HepG2 (cell line): ENCODE measurements around the gene NFS1. TPM values are rescaled to one million over a fixed set of nuclear protein-coding genes. Genes with fewer than 3 reads are reported as not detected.

Experiments used
- ATAC-seq: fragments of 200-7000 bp; cut with Tn5 transposase; 3 replicates; pipeline ENCODE4 v1.9.1; 2020; ENCODE audit warnings: mild to moderate bottlenecking, moderate library complexity
- BruUV-seq: library from RNA; stranded (reverse); fragments of 400-500 nt; replicated peaks from 2 replicates; lab custom pipeline; 2021; lab: Mats Ljungman, UMichigan
- CTCF ChIA-PET: fragments of 300-600 bp; formaldehyde crosslinking; extraction: SDS; loops from one replicate; lab custom pipeline; 2021; ENCODE audit warnings: low total read pairs, inconsistent platforms, low intra/inter-chr PET ratio; lab: Yijun Ruan, JAX
- POLR2A ChIA-PET: fragments of 350-600 bp; sonication (Branson Sonifier 250); formaldehyde crosslinking; loops from one replicate; lab custom pipeline; 2020; ENCODE audit warnings: antibody characterized with exemption, inconsistent platforms; lab: Yijun Ruan, JAX
- DNase-seq: peaks from one replicate; pipeline ENCODE4 v3.0.0-alpha.2; 2015; ENCODE audit warnings: low spot score
- FAIRE-seq: peaks from 3 replicates; lab custom pipeline; 2011; peaks lifted over from hg19 to GRCh38; lab: Jason Lieb, UNC
- H2AFZ ChIP-seq: one replicate; pipeline ENCODE4 v1.6.1; 2011; ENCODE audit warnings: low read length, inconsistent platforms
- H3K27ac ChIP-seq: fragments of 300-600 bp; 3 replicates; pipeline ENCODE4 v1.8.0; 2011; ENCODE audit warnings: mixed run types, mild to moderate bottlenecking, mixed read lengths, low read length, inconsistent platforms; ENCODE audit not compliant: insufficient read depth; ENCODE audit errors: extremely low read length
- H3K27me3 ChIP-seq, 2 experiments: fragments of 200-600 bp in 1 of 2; 2 replicates in 1 of 2; 3 replicates in 1 of 2; pipeline versions ENCODE4 v1.6.0 to v1.8.0; 2011; ENCODE audit warnings: low read length in 2 of 2, mild to moderate bottlenecking in 2 of 2, moderate library complexity in 2 of 2, inconsistent platforms in 1 of 2; ENCODE audit not compliant: insufficient read depth in 2 of 2, control insufficient read depth in 1 of 2
- H3K36me3 ChIP-seq, 2 experiments: fragments of 200-600 bp in 1 of 2; replicated peaks in 1 of 2; 2 replicates in 1 of 2; 3 replicates in 1 of 2; pipeline versions ENCODE4 v1.5.1 to v1.8.0; 2011; ENCODE audit warnings: low read length in 2 of 2, inconsistent platforms in 1 of 2; ENCODE audit not compliant: insufficient read depth in 2 of 2, control insufficient read depth in 1 of 2
- H3K4me1 ChIP-seq: 2 replicates; pipeline ENCODE4 v1.5.1; 2012; ENCODE audit warnings: low read length, inconsistent platforms; ENCODE audit not compliant: insufficient read depth
- H3K4me2 ChIP-seq: 2 replicates; pipeline ENCODE4 v1.6.0; 2011; ENCODE audit warnings: low read depth, low read length, inconsistent platforms
- H3K4me3 ChIP-seq, 3 experiments: fragments of 200-600 bp in 1 of 3; sonication (generic), shearing (Covaris generic) in 1 of 3; replicated peaks in 1 of 3; 2 replicates each; pipeline ENCODE4 v1.5.1; 2011 to 2016; ENCODE audit warnings: low read length in 3 of 3, inconsistent platforms in 2 of 3, low read depth in 2 of 3, mild to moderate bottlenecking in 2 of 3, control low read depth in 1 of 3, mixed read lengths in 1 of 3; ENCODE audit not compliant: insufficient read depth in 1 of 3
- H3K79me2 ChIP-seq: one replicate; pipeline ENCODE4 v1.6.1; 2011; ENCODE audit warnings: low read length, inconsistent platforms; ENCODE audit not compliant: insufficient read depth
- H3K9ac ChIP-seq: 2 replicates; pipeline ENCODE4 v1.6.0; 2011; ENCODE audit warnings: mild to moderate bottlenecking, low read depth, low read length, inconsistent platforms; ENCODE audit not compliant: insufficient read depth
- H3K9me3 ChIP-seq: 2 replicates; pipeline ENCODE4 v1.5.1; 2012; ENCODE audit warnings: mild to moderate bottlenecking, low read length
- H4K20me1 ChIP-seq: 2 replicates; pipeline ENCODE4 v1.6.0; 2011; ENCODE audit warnings: inconsistent platforms, mild to moderate bottlenecking, low read length, moderate library complexity; ENCODE audit not compliant: insufficient read depth
- CBFB ChIP-seq: sonication (generic); formaldehyde crosslinking; IDR thresholded peaks from 2 replicates; pipeline ENCODE4 v1.4.0; 2020; ENCODE audit warnings: missing genetic modification reagents
- CEBPB ChIP-seq: IDR thresholded peaks from 2 replicates; pipeline ENCODE4 v1.6.1; 2011; ENCODE audit warnings: low read depth, low read length, improper control_type of control experiment, borderline replicate concordance
- CENPX ChIP-seq: sonication (generic); formaldehyde crosslinking; IDR thresholded peaks from 2 replicates; pipeline ENCODE4 v1.9.0; 2021; ENCODE audit warnings: mild to moderate bottlenecking, missing genetic modification reagents, moderate library complexity
- MEIS1 ChIP-seq: sonication (generic); formaldehyde crosslinking; IDR thresholded peaks from 2 replicates; pipeline ENCODE4 v1.9.0; 2021; ENCODE audit warnings: mild to moderate bottlenecking, missing genetic modification reagents, moderate library complexity, borderline replicate concordance
- NRL ChIP-seq: sonication (generic); formaldehyde crosslinking; IDR thresholded peaks from 2 replicates; pipeline ENCODE4 v1.5.0; 2020; ENCODE audit warnings: missing genetic modification reagents, mild to moderate bottlenecking, moderate library complexity, borderline replicate concordance
- PAF1 ChIP-seq: IDR thresholded peaks from 2 replicates; pipeline ENCODE4 v1.6.1; 2016; ENCODE audit warnings: missing genetic modification reagents, missing compliant biosample characterization
- RBM22 ChIP-seq: fragments of 200-400 bp; formaldehyde crosslinking; optimal IDR thresholded peaks from 2 replicates; pipeline ENCODE3; 2017; ENCODE audit warnings: mild to moderate bottlenecking, low read length, moderate library complexity
- YEATS2 ChIP-seq: sonication (generic); formaldehyde crosslinking; IDR thresholded peaks from 2 replicates; pipeline ENCODE4 v1.4.0; 2020; ENCODE audit warnings: missing genetic modification reagents, borderline replicate concordance
- ZBTB7A ChIP-seq: sonication (generic); formaldehyde crosslinking; IDR thresholded peaks from 2 replicates; pipeline ENCODE4 v1.8.0; 2022; ENCODE audit warnings: mild to moderate bottlenecking, missing genetic modification reagents
- ZFX ChIP-seq: sonication (generic); formaldehyde crosslinking; IDR thresholded peaks from 2 replicates; pipeline ENCODE4 v1.4.0; 2020; ENCODE audit warnings: mild to moderate bottlenecking, low read depth, missing genetic modification reagents, moderate library complexity
- ZNF232 ChIP-seq: sonication (generic); formaldehyde crosslinking; IDR thresholded peaks from 2 replicates; pipeline ENCODE4 v1.4.0; 2020; ENCODE audit warnings: missing genetic modification reagents, borderline replicate concordance
- ZNF546 ChIP-seq: sonication (generic); formaldehyde crosslinking; conservative IDR thresholded peaks from 2 replicates; pipeline ENCODE4 v1.8.1; 2023; ENCODE audit warnings: mild to moderate bottlenecking, missing genetic modification reagents
- WGBS: methylation state at CpG from one replicate; pipeline ENCODE4 v1.1.6; 2017; ENCODE audit warnings: low lambda C conversion rate; 5-methylcytosine and 5-hydroxymethylcytosine counted together
- in situ Hi-C: cut with HindIII; loops from 2 replicates; pipeline ENCODE4 v1.10.0; 2017; ENCODE audit warnings: low pct_unique_long_range_greater_than_20kb; ENCODE audit not compliant: extremely low pct_ligation_motif_present
- intact Hi-C: fragments of 100-400 bp; cut with micrococcal nuclease; formaldehyde crosslinking; loops from one replicate; pipeline ENCODE4 v1.10.0; 2022; ENCODE audit not compliant: unreplicated experiment
- polyA plus RNA-seq, 8 experiments: library from polyadenylated mRNA; depleted of rRNA in 3 of 8; stranded (reverse) in 7 of 8; unstranded in 1 of 8; fragments of >200 nt; fragmentation: Illumina TruSeq in 4 of 8; extraction: Trizol in 4 of 8; gene quantifications; 2 replicates each; pipeline versions ENCODE4 v1.2.1 to v1.2.3, GENCODE V29; 2011 to 2016; ENCODE audit warnings: low read depth in 4 of 8, missing spikeins in 1 of 8, mixed read lengths in 1 of 8; ENCODE audit not compliant: insufficient read depth in 1 of 8
- total RNA-seq, 5 experiments: library from RNA; depleted of rRNA; stranded (reverse); fragments of >200 nt; fragmentation: Illumina TruSeq; extraction: Trizol; gene quantifications; 2 replicates each; pipeline ENCODE4 v1.2.3, GENCODE V29; 2016; ENCODE audit warnings: low read depth in 1 of 5
- TF ChIP-seq, protein P1 (sequence below): sonication (generic); formaldehyde crosslinking; IDR thresholded peaks from 2 replicates; pipeline ENCODE4 v1.4.0; 2020; ENCODE audit warnings: missing genetic modification reagents, borderline replicate concordance
- TF ChIP-seq, protein P2 (sequence below): sonication (generic); formaldehyde crosslinking; IDR thresholded peaks from 2 replicates; pipeline ENCODE4 v1.5.0; 2020; ENCODE audit warnings: mild to moderate bottlenecking, missing genetic modification reagents, borderline replicate concordance

The NFS1 gene
- total and polyA plus RNA-seq, 2 of the 13 experiments (the other 11 are each of a cell fraction or from before 2014, with no cell fraction given), result 65.9 to 88.1 TPM

DNA sequence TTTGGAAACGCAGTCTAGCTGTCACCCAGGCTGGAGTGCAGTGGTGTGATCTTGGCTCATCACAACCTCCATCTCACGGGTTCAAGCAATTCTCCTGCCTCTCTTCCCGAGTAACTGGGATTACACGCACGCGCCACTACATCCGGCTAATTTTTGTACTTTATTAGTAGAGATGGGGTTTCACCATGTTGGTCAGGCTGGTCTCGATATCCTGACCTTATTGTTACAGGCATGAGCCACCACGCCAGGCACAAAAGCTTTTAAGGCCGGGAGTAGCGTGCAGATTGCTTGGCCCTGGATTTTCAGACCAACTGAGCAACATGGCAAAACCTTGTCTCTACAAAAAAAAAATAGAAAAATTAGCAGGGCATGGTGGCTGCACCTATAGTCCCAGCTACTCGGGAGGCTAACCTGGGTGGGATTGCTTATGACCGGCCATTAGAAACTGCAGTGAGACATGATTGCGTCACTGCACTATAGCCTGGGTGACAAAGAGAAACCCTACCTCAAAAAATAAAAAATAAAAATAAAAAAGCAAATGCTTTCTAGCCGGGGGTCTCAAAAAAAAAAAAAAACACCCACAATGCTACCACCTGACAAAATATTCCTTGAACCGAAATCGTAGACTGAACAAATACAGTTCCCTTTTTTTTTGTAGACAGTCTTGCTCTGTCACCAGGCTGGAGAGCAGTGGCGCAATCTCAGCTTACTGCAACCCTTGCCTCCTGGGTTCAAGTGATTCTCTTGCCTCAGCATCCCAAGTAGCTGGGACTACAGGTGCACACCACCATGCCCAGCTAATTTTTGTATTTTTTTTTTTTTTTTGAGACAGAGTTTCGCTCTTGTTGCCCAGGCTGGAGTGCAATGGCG lies 27.9 kb upstream of the NFS1 start (continued):
- no peak for TF ChIP-seq CENPX (CRISPR knock-in tag)
- peak; percentile 81 for TF ChIP-seq CEBPB
- no peak for TF ChIP-seq CBFB (CRISPR knock-in tag)
- no peak for TF ChIP-seq ZNF232

DNA sequence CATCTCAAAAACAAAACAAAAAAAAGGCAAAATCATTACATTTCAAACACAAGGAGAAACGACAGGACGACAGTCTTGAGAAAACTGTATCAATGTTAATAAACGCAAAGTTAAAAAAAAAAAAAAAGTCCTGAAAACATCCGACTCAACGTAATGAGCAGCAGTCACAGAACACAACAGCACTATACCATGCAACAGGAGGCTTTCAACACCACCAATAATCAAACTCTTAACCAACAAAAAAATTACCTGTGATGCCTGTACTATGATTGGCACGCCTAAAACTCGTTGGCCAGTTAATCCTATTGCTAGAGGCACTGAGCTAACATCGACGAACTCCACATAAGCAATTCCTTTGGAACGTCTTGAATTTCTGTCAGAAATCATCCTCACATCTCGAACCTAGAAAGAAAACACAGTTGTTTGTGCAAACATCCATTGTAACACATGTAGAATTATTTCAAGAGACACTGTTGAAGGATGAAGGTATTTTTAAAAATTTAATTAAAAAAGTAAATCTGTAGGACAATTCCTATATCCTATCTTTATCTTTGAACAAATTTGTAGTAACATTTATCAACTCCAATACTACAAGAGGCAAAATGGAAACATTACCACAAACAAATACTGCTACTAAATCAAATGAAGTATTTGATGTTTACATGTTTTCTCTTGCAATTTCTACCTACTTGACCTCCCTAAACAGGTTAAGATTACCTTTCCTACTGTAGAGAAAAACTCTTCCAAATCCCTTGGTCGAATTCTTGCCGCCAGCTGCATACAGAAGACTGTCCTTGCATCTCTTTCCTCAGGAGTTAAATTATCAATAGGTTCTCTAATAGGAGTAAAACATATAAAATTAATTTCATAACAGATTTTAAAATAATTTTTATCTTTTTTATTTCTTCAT lies 25.4 kb upstream of the NFS1 start:
- BruUV-seq, result no TSS peak
- 0 out of 2 replicates have a peak, but pooled peaks have one; percentile 8 for TF ChIP-seq ZFX (CRISPR knock-in tag)
- TF ChIP-seq ZBTB7A (CRISPR knock-in tag), result no peak
- peak; percentile 76; the same call in 1 of the 2 replicates for TF ChIP-seq PAF1 (CRISPR knock-in tag)
- TF ChIP-seq, protein P1, sequence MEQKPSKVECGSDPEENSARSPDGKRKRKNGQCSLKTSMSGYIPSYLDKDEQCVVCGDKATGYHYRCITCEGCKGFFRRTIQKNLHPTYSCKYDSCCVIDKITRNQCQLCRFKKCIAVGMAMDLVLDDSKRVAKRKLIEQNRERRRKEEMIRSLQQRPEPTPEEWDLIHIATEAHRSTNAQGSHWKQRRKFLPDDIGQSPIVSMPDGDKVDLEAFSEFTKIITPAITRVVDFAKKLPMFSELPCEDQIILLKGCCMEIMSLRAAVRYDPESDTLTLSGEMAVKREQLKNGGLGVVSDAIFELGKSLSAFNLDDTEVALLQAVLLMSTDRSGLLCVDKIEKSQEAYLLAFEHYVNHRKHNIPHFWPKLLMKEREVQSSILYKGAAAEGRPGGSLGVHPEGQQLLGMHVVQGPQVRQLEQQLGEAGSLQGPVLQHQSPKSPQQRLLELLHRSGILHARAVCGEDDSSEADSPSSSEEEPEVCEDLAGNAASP, result no peak
- TF ChIP-seq RBM22, result peak; percentile 91
- no peak for TF ChIP-seq MEIS1 (CRISPR knock-in tag)
- TF ChIP-seq, protein P2, sequence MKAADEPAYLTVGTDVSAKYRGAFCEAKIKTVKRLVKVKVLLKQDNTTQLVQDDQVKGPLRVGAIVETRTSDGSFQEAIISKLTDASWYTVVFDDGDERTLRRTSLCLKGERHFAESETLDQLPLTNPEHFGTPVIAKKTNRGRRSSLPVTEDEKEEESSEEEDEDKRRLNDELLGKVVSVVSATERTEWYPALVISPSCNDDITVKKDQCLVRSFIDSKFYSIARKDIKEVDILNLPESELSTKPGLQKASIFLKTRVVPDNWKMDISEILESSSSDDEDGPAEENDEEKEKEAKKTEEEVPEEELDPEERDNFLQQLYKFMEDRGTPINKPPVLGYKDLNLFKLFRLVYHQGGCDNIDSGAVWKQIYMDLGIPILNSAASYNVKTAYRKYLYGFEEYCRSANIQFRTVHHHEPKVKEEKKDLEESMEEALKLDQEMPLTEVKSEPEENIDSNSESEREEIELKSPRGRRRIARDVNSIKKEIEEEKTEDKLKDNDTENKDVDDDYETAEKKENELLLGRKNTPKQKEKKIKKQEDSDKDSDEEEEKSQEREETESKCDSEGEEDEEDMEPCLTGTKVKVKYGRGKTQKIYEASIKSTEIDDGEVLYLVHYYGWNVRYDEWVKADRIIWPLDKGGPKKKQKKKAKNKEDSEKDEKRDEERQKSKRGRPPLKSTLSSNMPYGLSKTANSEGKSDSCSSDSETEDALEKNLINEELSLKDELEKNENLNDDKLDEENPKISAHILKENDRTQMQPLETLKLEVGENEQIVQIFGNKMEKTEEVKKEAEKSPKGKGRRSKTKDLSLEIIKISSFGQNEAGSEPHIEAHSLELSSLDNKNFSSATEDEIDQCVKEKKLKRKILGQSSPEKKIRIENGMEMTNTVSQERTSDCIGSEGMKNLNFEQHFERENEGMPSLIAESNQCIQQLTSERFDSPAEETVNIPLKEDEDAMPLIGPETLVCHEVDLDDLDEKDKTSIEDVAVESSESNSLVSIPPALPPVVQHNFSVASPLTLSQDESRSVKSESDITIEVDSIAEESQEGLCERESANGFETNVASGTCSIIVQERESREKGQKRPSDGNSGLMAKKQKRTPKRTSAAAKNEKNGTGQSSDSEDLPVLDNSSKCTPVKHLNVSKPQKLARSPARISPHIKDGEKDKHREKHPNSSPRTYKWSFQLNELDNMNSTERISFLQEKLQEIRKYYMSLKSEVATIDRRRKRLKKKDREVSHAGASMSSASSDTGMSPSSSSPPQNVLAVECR (CRISPR knock-in tag), result no peak
- TF ChIP-seq ZNF546 (CRISPR knock-in tag), result no peak
- TF ChIP-seq YEATS2 (CRISPR knock-in tag), result 0 out of 2 replicates have a peak, but pooled peaks have one; percentile 11
- TF ChIP-seq NRL (CRISPR knock-in tag), result no peak

More for the DNA sequence above, 25.4 kb upstream of the NFS1 start:
- POLR2A ChIA-PET, result interaction anchor here (0.9 to 16.7 kb wide), 5 partner anchors 9 to 18 kb away, joined by 3 to 319 read pairs (median 5); partner anchors contain the start of genes NFS1, RBM39 and ROMO1
- peaks cover 64 to 93% of the 10 kb centered on the region in 2 experiments for H3K36me3 ChIP-seq
- H4K20me1 ChIP-seq, result peaks cover 97% of the 10 kb centered on the region
- H3K9ac ChIP-seq, result no peak overlapping the region
- DNase-seq (no peak), FAIRE-seq (no peak), ATAC-seq (0 out of 3 replicates have a peak, but pooled peaks have one; percentile 1)
- H3K9me3 ChIP-seq, result no peaks in the 10 kb centered on the region
- 97% methylated on average over 13 of the region's 13 CpGs for WGBS
- CTCF ChIA-PET, result no interaction called here
- in situ Hi-C loops, result no loop called here
- H3K79me2 ChIP-seq, result peaks cover 86% of the 10 kb centered on the region
- H3K27ac ChIP-seq, result no peak overlapping the region
- no peak overlapping the region for H2AFZ ChIP-seq
- no peak overlapping the region for H3K4me3 ChIP-seq
- no peak overlapping the region for H3K4me2 ChIP-seq
- intact Hi-C loops, result no loop called here
- 0 out of 2 replicates have a peak, but pooled peaks cover 5% of the 10 kb centered on the region for H3K4me1 ChIP-seq
- H3K27me3 ChIP-seq, result no peaks in the 10 kb centered on the region
